ENCODE data around the gene RPTOR.

RPTOR gene

GRCh38 chr17:80969674-80970043 is 425.0 kb downstream of the RPTOR start:
- H3K4me3 ChIP-seq (ENCODE audit: low read length): no peak overlapping the region
- H3K27me3 ChIP-seq (ENCODE audit: control insufficient read depth, insufficient read depth, low read length): peaks cover 30% of the 10 kb centered on the region
- H3K4me1 ChIP-seq (ENCODE audit: control insufficient read depth, insufficient read depth, low read length): peaks cover 6% of the 10 kb centered on the region
- no peaks in the 10 kb centered on the region for H3K36me3 ChIP-seq (ENCODE audit: control insufficient read depth, insufficient read depth, low read length)
- no peaks in the 10 kb centered on the region for H3K9me3 ChIP-seq (ENCODE audit: control insufficient read depth, low read length)
- H3K9ac ChIP-seq (ENCODE audit: low read length): no peak overlapping the region

- Histone ChIP-seq H3K4me3 (ENCODE audit: low read length) (no peak overlapping the region), H3K9ac (ENCODE audit: low read length) (no peak overlapping the region), H3K36me3 (ENCODE audit: control insufficient read depth, insufficient read depth, low read length) (no peaks in the 10 kb centered on the region), H3K4me1 (ENCODE audit: control insufficient read depth, insufficient read depth, low read length) (peaks cover 6% of the 10 kb centered on the region), H3K9me3 (ENCODE audit: control insufficient read depth, low read length) (no peaks in the 10 kb centered on the region), H3K27me3 (ENCODE audit: control insufficient read depth, insufficient read depth, low read length) (peaks cover 30% of the 10 kb centered on the region)
Measured at GRCh38 chr17:80970044-80970761, 425.6 kb downstream of the RPTOR start.

GRCh38 chr17:80970762-80971703 is 426.4 kb downstream of the RPTOR start:
- Histone ChIP-seq H3K27me3 (ENCODE audit: control insufficient read depth, insufficient read depth, low read length) (peaks cover 30% of the 10 kb centered on the region), H3K4me3 (ENCODE audit: low read length) (no peak overlapping the region), H3K9me3 (ENCODE audit: control insufficient read depth, low read length) (no peaks in the 10 kb centered on the region), H3K4me1 (ENCODE audit: control insufficient read depth, insufficient read depth, low read length) (peaks cover 6% of the 10 kb centered on the region), H3K9ac (ENCODE audit: low read length) (no peak overlapping the region), H3K36me3 (ENCODE audit: control insufficient read depth, insufficient read depth, low read length) (no peaks in the 10 kb centered on the region)

GRCh38 chr17:80971704-80972304 is 427.2 kb downstream of the RPTOR start:
- H3K9ac ChIP-seq (ENCODE audit: low read length): no peak overlapping the region
- peaks cover 30% of the 10 kb centered on the region for H3K27me3 ChIP-seq (ENCODE audit: control insufficient read depth, insufficient read depth, low read length)
- H3K9me3 ChIP-seq (ENCODE audit: control insufficient read depth, low read length): no peaks in the 10 kb centered on the region
- H3K4me1 ChIP-seq (ENCODE audit: control insufficient read depth, insufficient read depth, low read length): peaks cover 6% of the 10 kb centered on the region
- no peaks in the 10 kb centered on the region for H3K36me3 ChIP-seq (ENCODE audit: control insufficient read depth, insufficient read depth, low read length)
- no peak overlapping the region for H3K4me3 ChIP-seq (ENCODE audit: low read length)

GRCh38 chr17:80976701-80977100 is 432.1 kb downstream of the RPTOR start:
- Histone ChIP-seq H3K4me1 (ENCODE audit: control insufficient read depth, insufficient read depth, low read length) (no peaks in the 10 kb centered on the region), H3K9me3 (ENCODE audit: control insufficient read depth, low read length) (no peaks in the 10 kb centered on the region), H3K9ac (ENCODE audit: low read length) (no peak overlapping the region), H3K36me3 (ENCODE audit: control insufficient read depth, insufficient read depth, low read length) (no peaks in the 10 kb centered on the region), H3K4me3 (ENCODE audit: low read length) (no peak overlapping the region), H3K27me3 (ENCODE audit: control insufficient read depth, insufficient read depth, low read length) (peaks cover 28% of the 10 kb centered on the region)

- Histone ChIP-seq H3K9ac (ENCODE audit: low read length) (no peak overlapping the region), H3K27me3 (ENCODE audit: control insufficient read depth, insufficient read depth, low read length) (peaks cover 28% of the 10 kb centered on the region), H3K4me3 (ENCODE audit: low read length) (no peak overlapping the region), H3K36me3 (ENCODE audit: control insufficient read depth, insufficient read depth, low read length) (no peaks in the 10 kb centered on the region), H3K9me3 (ENCODE audit: control insufficient read depth, low read length) (no peaks in the 10 kb centered on the region), H3K4me1 (ENCODE audit: control insufficient read depth, insufficient read depth, low read length) (no peaks in the 10 kb centered on the region)
Measured at GRCh38 chr17:80977172-80977571, 432.5 kb downstream of the RPTOR start.

GRCh38 chr17:80978499-80979497 is 434.2 kb downstream of the RPTOR start:
- Histone ChIP-seq H3K9ac (ENCODE audit: low read length) (no peak overlapping the region), H3K9me3 (ENCODE audit: control insufficient read depth, low read length) (no peaks in the 10 kb centered on the region), H3K36me3 (ENCODE audit: control insufficient read depth, insufficient read depth, low read length) (no peaks in the 10 kb centered on the region), H3K27me3 (ENCODE audit: control insufficient read depth, insufficient read depth, low read length) (peaks cover 26% of the 10 kb centered on the region), H3K4me1 (ENCODE audit: control insufficient read depth, insufficient read depth, low read length) (no peaks in the 10 kb centered on the region), H3K4me3 (ENCODE audit: low read length) (no peak overlapping the region)

GRCh38 chr17:80979547-80980378 is 435.1 kb downstream of the RPTOR start:
- H3K4me3 ChIP-seq (ENCODE audit: low read length): no peak overlapping the region
- peaks cover 26% of the 10 kb centered on the region for H3K27me3 ChIP-seq (ENCODE audit: control insufficient read depth, insufficient read depth, low read length)
- H3K4me1 ChIP-seq (ENCODE audit: control insufficient read depth, insufficient read depth, low read length): no peaks in the 10 kb centered on the region
- no peaks in the 10 kb centered on the region for H3K36me3 ChIP-seq (ENCODE audit: control insufficient read depth, insufficient read depth, low read length)
- H3K9ac ChIP-seq (ENCODE audit: low read length): no peak overlapping the region
- H3K9me3 ChIP-seq (ENCODE audit: control insufficient read depth, low read length): no peaks in the 10 kb centered on the region

- Histone ChIP-seq H3K4me3 (ENCODE audit: low read length) (no peak overlapping the region), H3K36me3 (ENCODE audit: control insufficient read depth, insufficient read depth, low read length) (no peaks in the 10 kb centered on the region), H3K9ac (ENCODE audit: low read length) (no peak overlapping the region), H3K9me3 (ENCODE audit: control insufficient read depth, low read length) (no peaks in the 10 kb centered on the region), H3K27me3 (ENCODE audit: control insufficient read depth, insufficient read depth, low read length) (peaks cover 26% of the 10 kb centered on the region), H3K4me1 (ENCODE audit: control insufficient read depth, insufficient read depth, low read length) (no peaks in the 10 kb centered on the region)
Measured at GRCh38 chr17:80980397-80981061, 435.9 kb downstream of the RPTOR start.

- Histone ChIP-seq H3K9me3 (ENCODE audit: control insufficient read depth, low read length) (no peaks in the 10 kb centered on the region), H3K9ac (ENCODE audit: low read length) (no peak overlapping the region), H3K36me3 (ENCODE audit: control insufficient read depth, insufficient read depth, low read length) (no peaks in the 10 kb centered on the region), H3K27me3 (ENCODE audit: control insufficient read depth, insufficient read depth, low read length) (peaks cover 26% of the 10 kb centered on the region), H3K4me1 (ENCODE audit: control insufficient read depth, insufficient read depth, low read length) (no peaks in the 10 kb centered on the region), H3K4me3 (ENCODE audit: low read length) (no peak overlapping the region)
Measured at GRCh38 chr17:80981062-80981902, 436.6 kb downstream of the RPTOR start.
